MM.1S (cell line): ENCODE measurements around the gene CNNM1.

Source experiments
- DNase-seq: peaks from one replicate; pipeline ENCODE4 v3.0.0-alpha.2; 2015
- H2AFZ ChIP-seq: fragments of 300-600 bp; sonication (generic); 2 replicates; pipeline ENCODE4 v1.6.0; 2016; ENCODE audit warnings: antibody characterized with exemption, low read length
- H3F3A ChIP-seq: fragments of 300-600 bp; sonication (generic); 2 replicates; pipeline ENCODE4 v1.6.1; 2016; ENCODE audit warnings: mild to moderate bottlenecking, antibody characterized with exemption, low read length, moderate library complexity, mixed read lengths; ENCODE audit not compliant: insufficient read depth
- H3K27ac ChIP-seq: fragments of 300-600 bp; sonication (generic); 2 replicates; pipeline ENCODE4 v1.5.1; 2016; ENCODE audit warnings: mild to moderate bottlenecking, low read length
- H3K27me3 ChIP-seq: fragments of 300-600 bp; sonication (generic); replicated peaks from 2 replicates; pipeline ENCODE4 v1.6.0; 2016; ENCODE audit warnings: low read length; ENCODE audit not compliant: insufficient read depth
- H3K36me3 ChIP-seq: fragments of 300-600 bp; sonication (generic); replicated peaks from 2 replicates; pipeline ENCODE4 v1.6.1; 2016; ENCODE audit warnings: mild to moderate bottlenecking, low read length, mixed read lengths; ENCODE audit not compliant: insufficient read depth
- H3K4me1 ChIP-seq: fragments of 300-600 bp; sonication (generic); 2 replicates; pipeline ENCODE4 v1.6.1; 2016; ENCODE audit warnings: low read length, mixed read lengths
- H3K4me2 ChIP-seq: fragments of 300-600 bp; sonication (generic); 2 replicates; pipeline ENCODE4 v1.6.0; 2016; ENCODE audit warnings: low read depth, low read length
- H3K4me3 ChIP-seq: fragments of 300-600 bp; sonication (generic); 2 replicates; pipeline ENCODE4 v1.5.1; 2016; ENCODE audit warnings: low read length, mixed read lengths
- H3K79me2 ChIP-seq: fragments of 300-600 bp; sonication (generic); 2 replicates; pipeline ENCODE4 v1.6.1; 2016; ENCODE audit warnings: mixed run types, low read length, mixed read lengths
- H3K9ac ChIP-seq: fragments of 300-600 bp; sonication (generic); 2 replicates; pipeline ENCODE4 v1.6.1; 2016; ENCODE audit warnings: low read length, mixed read lengths
- H3K9me2 ChIP-seq: fragments of 300-600 bp; sonication (generic); replicated peaks from 2 replicates; pipeline ENCODE4 v1.6.1; 2016; ENCODE audit warnings: mild to moderate bottlenecking, low read length, mixed read lengths; ENCODE audit not compliant: insufficient read depth
- H3K9me3 ChIP-seq: fragments of 300-600 bp; sonication (generic); replicated peaks from 2 replicates; pipeline ENCODE4 v1.6.1; 2016; ENCODE audit warnings: mild to moderate bottlenecking, low read length, mixed read lengths; ENCODE audit not compliant: insufficient read depth
- H4K20me1 ChIP-seq: fragments of 300-600 bp; sonication (generic); 2 replicates; pipeline ENCODE4 v1.6.1; 2016; ENCODE audit warnings: mild to moderate bottlenecking, low read length, moderate library complexity, mixed read lengths; ENCODE audit not compliant: insufficient read depth
- CTCF ChIP-seq: fragments of 300-600 bp; sonication (generic); IDR thresholded peaks from 2 replicates; pipeline ENCODE4 v1.5.1; 2016; ENCODE audit warnings: antibody characterized with exemption, low read length, mixed read lengths
- EZH2 ChIP-seq: fragments of 300-600 bp; sonication (generic); optimal IDR thresholded peaks from 2 replicates; pipeline ENCODE3; 2017; ENCODE audit warnings: low read depth, mild to moderate bottlenecking, antibody characterized with exemption, low read length, mixed read lengths
- EZH2phosphoT487 ChIP-seq: fragments of 300-600 bp; sonication (generic); IDR thresholded peaks from 2 replicates; pipeline ENCODE4 v1.6.1; 2018; ENCODE audit warnings: antibody characterized with exemption, low read length

CNNM1 gene

GRCh38 chr10:99435986-99436638 lies 107.0 kb downstream of the CNNM1 start:
- Histone ChIP-seq H3K79me2 (peaks cover 35% of the 10 kb centered on the region), H3K4me2 (no peak overlapping the region), H3K9me2 (no peaks in the 10 kb centered on the region), H3K4me1 (0 out of 2 replicates have a peak, but pooled peaks cover 5% of the 10 kb centered on the region), H3K4me3 (no peak overlapping the region), H4K20me1 (peaks cover 5% of the 10 kb centered on the region; the same call in 1 of the 2 replicates), H3K9ac (no peak overlapping the region), H3K9me3 (no peaks in the 10 kb centered on the region), H3F3A (peaks cover 5% of the 10 kb centered on the region; the same call in 1 of the 2 replicates), H2AFZ (no peak overlapping the region), H3K27ac (no peak overlapping the region), H3K36me3 (no peaks in the 10 kb centered on the region), H3K27me3 (no peaks in the 10 kb centered on the region)
- TF ChIP-seq EZH2: no peak
- peak; percentile 59 for TF ChIP-seq CTCF
- peak; percentile 69 for DNase-seq

DNA sequence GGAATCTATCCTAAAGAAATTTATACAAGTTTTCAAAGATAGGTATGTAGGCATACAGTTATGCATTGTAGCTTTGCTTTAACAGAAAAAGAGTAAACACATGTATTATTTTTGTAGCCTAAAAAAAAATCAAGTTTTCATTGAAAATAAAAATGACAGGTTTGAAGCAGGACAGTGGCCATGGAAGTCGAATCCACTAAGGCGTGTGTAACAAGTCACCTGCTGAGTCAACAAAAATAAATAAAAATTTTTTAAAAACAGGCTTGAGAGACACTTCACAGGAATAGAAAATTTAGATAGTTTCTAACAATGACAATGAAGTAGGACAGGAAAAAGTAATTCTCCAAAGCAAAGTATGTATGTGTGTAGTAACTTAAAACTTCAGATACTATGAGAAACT lies 109.7 kb downstream of the CNNM1 start:
- H3K4me2 ChIP-seq: no peak overlapping the region
- H3K27ac ChIP-seq: no peak overlapping the region
- DNase-seq: no peak
- no peaks in the 10 kb centered on the region for H3K9me3 ChIP-seq
- 0 out of 2 replicates have a peak, but pooled peaks cover 14% of the 10 kb centered on the region for H3K79me2 ChIP-seq
- H3K27me3 ChIP-seq: no peaks in the 10 kb centered on the region
- no peaks in the 10 kb centered on the region for H3F3A ChIP-seq
- no peak overlapping the region for H3K4me3 ChIP-seq
- H3K9ac ChIP-seq: no peak overlapping the region
- no peaks in the 10 kb centered on the region for H3K36me3 ChIP-seq
- H4K20me1 ChIP-seq: peaks cover 8% of the 10 kb centered on the region; the same call in 1 of the 2 replicates
- H3K9me2 ChIP-seq: no peaks in the 10 kb centered on the region
- no peak overlapping the region for H2AFZ ChIP-seq
- TF ChIP-seq EZH2phosphoT487 (no peak), EZH2 (no peak), CTCF (no peak)
- H3K4me1 ChIP-seq: no peaks in the 10 kb centered on the region

- Histone ChIP-seq H3F3A (no peaks in the 10 kb centered on the region), H3K4me1 (no peaks in the 10 kb centered on the region), H3K79me2 (no peaks in the 10 kb centered on the region), H2AFZ (no peak overlapping the region), H3K9me2 (no peaks in the 10 kb centered on the region), H3K27ac (no peak overlapping the region), H3K27me3 (no peaks in the 10 kb centered on the region), H3K4me3 (no peak overlapping the region), H4K20me1 (0 out of 2 replicates have a peak, but pooled peaks cover 3% of the 10 kb centered on the region), H3K9me3 (no peaks in the 10 kb centered on the region), H3K4me2 (no peak overlapping the region), H3K36me3 (no peaks in the 10 kb centered on the region), H3K9ac (no peak overlapping the region)
- DNase-seq: no peak
- TF ChIP-seq CTCF: no peak
- TF ChIP-seq EZH2: no peak
- TF ChIP-seq EZH2phosphoT487: no peak
Observed at GRCh38 chr10:99442394-99442793, 113.2 kb downstream of the CNNM1 start.
